ENCODE results near the gene AKAP12.
A peak's percentile ranks its signal among the peaks of the same experiment; 100 is the strongest.

The AKAP12 gene

DNA sequence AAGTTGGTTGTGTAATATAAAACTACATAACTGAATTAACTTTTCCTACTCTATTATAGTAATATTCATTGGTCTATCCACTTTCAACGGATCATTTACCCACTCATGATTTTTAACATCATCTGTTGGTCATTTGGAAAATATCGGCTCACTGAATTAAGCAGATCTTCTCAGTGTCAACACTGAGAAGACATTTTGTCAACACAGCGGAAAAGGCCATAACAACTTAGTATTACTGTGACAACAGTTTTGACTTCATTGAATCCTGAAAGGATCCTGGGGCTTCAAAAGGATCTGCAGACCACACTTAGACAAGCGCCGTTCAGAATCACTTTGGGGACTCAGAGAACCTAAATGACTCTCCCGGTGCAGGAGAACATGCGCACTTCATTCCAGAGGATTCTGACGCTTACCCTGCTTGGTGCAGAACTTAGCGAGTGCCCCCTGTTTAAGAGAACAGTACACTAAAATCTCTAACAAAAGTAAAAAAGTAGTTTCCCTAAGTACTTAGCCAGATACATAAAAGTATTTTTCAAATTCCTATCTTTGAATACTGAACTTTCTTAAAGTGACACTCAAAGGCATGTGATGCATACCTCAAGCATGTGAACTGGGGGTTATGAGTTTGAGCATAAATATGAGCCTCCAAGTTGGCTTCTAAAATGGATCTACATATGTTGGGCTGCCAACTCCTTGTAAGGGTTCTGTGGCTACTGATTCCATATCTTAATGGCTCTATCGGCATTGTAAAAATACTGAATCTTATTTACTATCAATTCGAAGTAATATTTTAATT, 147.6 kb downstream of the AKAP12 start:
- DNase-seq = no peak

DNA sequence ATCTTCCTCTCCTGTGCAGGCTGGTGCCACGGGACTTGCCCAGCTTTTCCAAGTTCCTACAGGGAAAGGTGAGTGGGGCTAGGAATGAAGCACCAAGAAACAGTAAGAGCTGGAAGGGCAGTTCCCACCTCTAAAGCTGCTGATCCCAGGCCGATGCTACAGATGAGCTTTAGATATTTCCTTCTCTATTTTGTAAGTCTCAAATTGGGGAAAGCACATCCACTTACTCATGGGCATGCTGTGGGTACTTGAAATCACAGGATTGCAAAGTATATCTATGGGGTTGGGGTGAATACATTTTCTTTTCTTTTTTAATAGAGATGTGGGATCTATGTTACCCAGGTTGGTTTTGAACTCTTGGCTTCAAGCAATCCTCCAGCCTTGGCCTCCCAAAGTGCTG, 148.5 kb downstream of the AKAP12 start:
- no peak for DNase-seq

GRCh38 chr6:151388997-151389617, 149.3 kb downstream of the AKAP12 start:
- DNase-seq = no peak

- DNase-seq = peak in 1 of 2 experiments; percentile 58
Measured at GRCh38 chr6:151389618-151390275, 150.0 kb downstream of the AKAP12 start.

GRCh38 chr6:151390276-151390850, 150.6 kb downstream of the AKAP12 start:
- DNase-seq = peak; percentile 92 to 95

- DNase-seq = peak; percentile 46 to 67
Measured at GRCh38 chr6:151390851-151391470, 151.2 kb downstream of the AKAP12 start.

DNA sequence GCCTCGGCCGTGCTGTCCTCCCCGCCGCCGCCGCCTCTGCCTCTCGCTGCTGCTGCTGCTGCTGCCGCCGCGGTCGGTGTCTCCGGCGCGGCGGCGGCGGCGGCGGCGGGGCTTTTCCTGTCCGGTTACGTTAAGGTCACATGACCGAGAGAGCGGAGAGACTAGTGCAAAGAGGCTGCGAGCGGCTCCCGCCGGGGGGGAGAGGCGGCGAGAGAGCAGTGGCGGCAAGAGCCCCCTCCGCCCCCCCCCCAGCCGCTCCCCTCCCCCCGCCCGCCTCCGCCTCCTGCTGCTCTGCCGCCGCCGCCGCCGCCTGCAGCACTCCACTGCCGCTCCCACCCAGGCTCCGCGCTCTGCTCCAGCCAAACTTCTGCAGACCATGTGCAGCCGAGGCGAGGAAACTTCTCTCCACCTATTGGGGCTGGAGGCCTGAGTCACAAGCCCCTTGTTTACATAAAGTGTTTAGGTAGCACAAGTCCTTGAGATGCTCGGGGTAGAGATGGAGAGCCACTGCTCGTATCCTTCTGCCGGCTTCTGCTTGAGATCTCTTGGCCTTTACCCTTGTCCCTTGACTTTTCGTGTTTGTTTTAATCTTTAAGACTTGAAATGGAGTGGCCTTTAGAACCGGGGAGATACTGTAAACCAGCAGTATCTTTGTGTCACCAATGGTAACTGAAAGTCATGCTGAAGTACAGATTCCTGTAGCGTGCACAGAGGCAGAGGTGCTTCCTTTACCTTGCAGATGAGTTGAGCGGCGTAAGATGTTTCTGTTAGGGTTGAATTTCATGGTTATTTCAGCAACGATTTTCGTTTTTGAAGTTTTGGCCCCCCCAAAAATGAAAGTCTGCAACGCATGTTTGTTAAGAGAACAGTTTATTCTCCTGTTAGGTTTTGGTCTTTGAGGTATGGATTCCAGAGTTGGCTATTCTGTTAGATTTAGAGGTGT, 152.0 kb downstream of the AKAP12 start, which contains the start of gene ZBTB2:
Gene ZBTB2 (minus strand): TSS at position 89 of the 943 bp plus-strand sequence. CDS start 17,922 bp downstream, outside the sequence.
- peak; percentile 46 to 69 for DNase-seq

DNA sequence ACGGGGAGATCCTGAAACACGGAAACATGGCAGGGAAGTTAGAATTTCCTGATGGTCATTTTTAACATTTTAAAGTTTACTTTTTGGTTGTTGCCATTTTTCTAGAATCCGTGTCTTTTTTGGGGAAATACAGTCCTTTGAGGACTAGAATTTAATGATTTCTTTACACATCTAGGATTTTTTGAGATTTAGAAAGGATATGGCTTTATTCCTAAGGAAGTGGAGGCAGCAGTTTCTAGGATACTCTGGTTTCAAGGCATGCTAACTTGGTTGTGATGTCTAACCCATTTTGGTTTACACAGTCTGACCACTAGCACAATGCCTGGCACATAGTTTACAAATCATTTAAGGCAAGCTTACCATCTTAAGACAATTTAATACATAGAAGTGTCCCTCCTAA, 152.7 kb downstream of the AKAP12 start:
- DNase-seq = no peak

- no peak for DNase-seq
Measured at GRCh38 chr6:151393410-151393809, 153.6 kb downstream of the AKAP12 start.

DNA sequence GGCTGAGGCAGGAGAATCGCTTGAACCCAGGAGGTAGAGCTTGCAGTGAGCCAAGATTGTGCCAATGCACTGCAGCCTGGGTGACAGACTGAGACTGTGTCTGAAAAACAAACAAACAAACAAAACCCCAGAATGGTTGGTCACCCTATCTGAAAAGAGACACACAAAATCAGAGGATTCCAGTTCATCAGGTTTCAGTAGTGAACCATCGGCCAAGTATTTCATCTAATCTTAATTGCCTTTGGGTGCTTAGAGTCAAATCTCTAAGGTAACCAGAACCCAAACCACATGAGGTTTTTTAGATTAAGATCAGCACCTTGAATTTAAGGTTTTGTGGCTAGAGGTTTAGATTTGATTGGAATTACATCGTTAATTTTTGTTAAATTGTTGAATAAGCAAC, 159.9 kb downstream of the AKAP12 start:
- no peak for DNase-seq

DNA sequence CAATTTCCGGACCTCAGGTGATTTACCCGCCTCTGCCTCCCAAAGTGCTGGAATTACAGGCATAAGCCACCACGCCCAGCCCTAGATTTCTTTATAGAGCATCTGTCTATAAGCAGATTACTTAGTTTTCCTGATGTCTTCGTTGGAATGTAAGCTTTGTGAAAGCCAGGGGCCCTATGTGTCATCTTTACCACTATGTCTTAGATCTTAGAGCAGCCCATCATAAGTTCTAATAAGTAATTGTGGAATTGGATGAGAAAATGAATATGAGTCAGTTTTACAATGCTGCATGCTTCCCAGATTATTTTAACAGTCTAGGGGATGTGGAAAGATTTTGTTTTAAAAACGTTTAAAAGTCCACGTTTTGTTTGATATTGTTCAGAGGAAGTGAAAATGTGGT, 160.7 kb downstream of the AKAP12 start:
- no peak for DNase-seq

- no peak for DNase-seq
Measured at GRCh38 chr6:151402228-151402627, 162.5 kb downstream of the AKAP12 start.

DNA sequence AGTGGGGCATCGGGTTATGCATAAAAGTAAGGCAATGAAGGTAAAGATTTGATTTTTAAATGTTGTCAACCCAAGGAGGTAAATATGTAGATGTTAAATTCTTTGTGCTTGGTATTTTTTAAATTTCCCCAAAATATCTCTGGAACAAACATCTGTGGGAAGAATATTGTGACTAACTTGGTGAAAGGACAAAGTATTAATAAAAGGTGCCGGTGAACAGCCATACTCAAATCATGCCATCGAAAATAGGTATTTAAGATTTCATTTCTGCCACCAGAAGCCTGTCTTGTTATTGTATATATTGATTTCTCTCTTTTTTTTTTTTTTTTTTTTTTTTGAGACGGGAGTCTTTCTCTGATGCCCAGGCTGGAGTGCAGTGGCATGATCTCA, 164.1 kb downstream of the AKAP12 start:
- DNase-seq = no peak
